CD4-positive, alpha-beta T cell treated with Interleukin-12 subunit alpha and Interleukin-12 subunit beta, for 1 hour (primary cell): Measurements from ENCODE around the gene STK35.
A peak's percentile ranks its signal among the peaks of the same experiment; 100 is the strongest.

ENCODE experiments used
- DNase-seq: peaks from one replicate; pipeline ENCODE4 v3.0.0-alpha.2; 2020

Gene STK35

DNA sequence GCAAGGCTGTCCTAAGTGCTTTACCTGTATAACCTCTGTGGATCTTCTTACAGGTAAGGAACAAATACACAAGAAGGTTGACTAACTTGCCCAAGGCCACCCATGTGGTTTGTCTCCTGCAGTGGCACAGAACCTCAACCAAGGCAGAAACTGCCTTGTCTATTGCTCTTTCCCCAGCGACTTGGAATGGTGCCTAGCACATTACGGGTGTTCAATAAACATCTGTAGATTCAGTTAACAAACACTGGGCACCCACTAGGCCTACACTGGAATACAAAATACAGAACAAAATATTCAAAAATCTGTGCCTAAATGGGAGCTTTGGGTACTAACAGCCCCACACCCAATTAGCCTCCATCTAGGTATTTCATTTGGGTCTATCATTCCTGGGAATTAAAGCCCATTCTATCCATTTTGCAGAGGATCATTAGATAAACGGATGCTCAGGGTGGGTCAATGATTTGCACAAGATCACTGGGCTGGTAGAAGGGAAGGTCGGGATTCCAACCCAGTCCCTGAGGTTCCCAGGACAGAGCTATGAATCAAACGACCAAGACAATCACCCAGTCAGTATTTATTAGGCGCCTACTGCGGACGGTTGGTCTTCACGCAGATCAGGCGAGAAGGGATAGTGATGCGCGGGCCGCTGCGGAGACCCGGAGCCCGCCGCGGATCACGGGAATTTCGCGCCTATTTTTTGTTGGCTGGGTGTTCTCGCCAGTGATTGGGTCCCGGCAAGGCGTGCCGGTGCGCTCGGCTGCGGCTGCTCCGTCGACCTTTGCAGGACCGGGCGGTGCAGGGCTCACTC is at the start of gene STK35:
Gene STK35, plus strand, starts transcription at position 771 of the 808 bp plus-strand sequence. CDS start 55 bp downstream, outside the sequence.
- DNase-seq: no peak

DNA sequence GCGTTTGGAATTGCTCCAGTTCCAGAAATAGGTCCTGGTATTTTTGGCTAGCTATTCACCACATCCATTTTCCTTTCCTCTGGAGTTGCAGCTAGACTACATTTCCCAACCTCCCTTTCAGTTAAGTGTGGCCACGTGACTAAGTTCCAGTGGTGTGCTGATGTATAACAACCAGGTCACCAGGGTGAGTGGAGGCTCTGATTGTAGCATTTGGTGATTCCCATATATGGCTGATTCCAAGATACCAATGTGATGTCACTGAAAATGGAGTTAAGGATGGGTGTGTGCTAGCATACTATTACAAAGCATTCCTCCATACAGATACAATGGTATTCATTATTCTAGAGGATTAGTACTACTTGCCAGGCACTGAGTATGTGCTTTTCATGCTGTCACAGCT is 49.7 kb upstream of the STK35 start:
- DNase-seq: no peak

DNA sequence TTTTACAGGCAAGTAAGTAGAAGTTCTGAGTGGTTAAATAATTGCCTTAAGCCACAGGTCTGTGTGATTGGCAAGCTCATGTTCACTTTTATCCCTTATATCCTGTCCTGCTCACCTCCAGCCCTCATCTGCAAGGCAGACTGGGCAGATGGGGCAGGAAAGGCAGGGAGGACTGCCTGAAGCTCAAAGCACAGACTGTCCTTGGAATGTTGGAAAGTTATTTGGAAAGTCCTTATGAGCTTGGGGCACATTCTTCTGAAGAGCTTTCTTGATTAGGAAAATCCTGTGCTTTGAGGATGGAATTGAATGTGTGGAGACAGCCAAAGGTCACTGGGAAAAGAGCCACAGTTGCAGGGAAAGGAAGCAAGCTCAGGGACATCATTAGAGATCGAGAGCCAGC is 48.9 kb upstream of the STK35 start:
- no peak for DNase-seq

DNA sequence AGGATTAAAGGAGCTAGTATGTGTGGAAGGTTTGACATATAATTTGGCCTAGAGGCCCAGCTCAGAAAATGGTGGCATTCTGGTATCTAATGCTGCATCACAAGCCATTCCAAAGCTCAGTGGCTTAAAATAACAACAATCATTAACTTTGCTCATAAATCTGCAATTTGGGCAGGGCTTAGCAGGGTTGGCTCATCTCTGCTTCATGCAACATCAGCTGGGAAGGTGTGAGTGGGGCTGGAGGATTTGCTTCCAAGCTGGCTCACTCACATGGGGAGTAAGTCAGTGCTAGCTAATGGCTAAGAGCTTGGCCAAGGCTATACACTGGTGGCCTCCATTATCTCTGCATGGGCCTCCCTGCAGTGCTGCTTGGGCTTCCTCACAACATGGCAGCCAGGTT is 48.0 kb upstream of the STK35 start:
- no peak for DNase-seq

DNA sequence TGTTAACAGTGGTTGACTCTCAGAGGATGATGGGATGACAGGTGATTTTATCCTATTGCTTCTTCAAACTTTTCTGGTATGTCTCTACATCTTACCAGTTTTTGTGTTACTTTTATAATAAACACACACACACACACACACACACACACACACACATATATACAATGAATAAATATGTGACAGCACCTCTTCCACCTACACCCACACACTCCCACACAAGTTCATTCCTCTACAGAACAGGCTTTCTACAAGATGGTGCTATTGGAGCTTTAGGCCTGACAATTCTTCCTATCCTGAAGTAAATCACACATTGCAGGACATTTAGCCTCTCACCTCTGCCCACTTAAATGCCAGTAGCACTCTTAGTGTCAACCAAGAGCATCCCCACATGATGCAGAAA is 46.7 kb upstream of the STK35 start:
- DNase-seq: no peak

DNA sequence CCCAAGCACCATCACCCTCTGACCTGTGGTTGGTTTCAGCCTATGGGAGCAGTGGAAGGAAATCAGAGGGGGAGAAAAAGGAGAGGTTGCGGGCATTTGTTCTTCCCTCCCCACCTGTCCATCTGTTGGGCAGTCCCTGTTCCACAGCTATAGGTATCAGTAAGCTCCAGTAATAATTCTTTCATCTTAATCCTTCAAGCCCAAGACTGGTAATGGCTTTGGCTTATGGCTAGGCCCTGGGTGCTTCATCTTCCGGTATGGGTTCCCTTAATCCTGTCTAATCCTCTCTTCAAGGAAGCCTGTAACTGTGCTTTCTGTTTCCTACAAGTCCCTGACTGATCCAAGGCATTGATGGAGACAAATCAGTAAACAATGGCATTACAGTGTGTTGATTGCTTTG is 42.2 kb upstream of the STK35 start:
- DNase-seq: no peak

DNA sequence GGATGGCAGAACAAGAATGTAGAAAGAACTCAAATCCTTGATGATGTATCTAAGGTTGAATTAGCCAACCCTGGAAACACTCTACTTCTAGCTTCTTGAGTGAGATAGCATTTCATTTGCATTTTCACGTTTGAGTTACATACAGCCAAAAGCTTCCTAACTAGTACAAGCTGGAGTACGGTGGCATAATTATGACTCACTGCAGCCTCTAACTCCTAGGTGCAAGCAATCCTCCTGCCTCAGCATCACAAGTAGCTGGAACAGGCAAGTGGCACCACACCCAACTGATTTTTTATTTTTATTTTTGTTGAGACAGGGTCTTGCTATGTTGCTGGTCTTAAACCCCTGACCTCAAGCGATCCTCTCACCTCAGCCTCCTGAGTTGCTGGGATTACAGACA is 36.5 kb upstream of the STK35 start:
- no peak for DNase-seq

DNA sequence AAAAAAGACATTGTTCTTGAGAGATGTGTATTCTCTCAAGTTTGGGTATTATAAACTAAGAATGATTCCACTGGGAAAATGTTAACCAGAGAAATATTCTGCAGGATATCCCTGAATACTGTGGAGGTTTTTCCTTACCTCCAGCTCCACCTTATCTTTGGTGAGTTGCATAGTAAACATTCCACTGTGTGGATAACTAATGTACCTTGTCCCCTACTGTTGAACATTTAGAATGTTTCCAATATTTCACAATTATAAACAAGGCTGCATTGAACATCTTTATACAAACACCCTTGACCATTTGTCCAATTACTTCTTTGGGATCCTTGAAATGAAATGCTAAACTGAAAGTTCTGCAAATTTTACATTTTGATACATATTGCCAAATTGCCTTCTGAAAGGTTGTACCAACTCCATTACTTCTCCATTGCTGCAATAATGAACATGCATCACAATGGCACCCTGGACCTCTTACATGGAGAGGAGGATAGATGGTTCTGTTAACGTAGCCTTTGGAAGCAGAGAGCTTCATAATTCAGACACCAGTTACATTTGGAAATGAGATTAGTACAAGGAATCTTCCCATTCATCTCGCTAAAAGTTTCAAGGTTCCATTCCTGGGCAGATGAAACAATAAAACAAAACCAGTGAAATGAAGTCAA is 35.0 kb upstream of the STK35 start:
- no peak for DNase-seq

DNA sequence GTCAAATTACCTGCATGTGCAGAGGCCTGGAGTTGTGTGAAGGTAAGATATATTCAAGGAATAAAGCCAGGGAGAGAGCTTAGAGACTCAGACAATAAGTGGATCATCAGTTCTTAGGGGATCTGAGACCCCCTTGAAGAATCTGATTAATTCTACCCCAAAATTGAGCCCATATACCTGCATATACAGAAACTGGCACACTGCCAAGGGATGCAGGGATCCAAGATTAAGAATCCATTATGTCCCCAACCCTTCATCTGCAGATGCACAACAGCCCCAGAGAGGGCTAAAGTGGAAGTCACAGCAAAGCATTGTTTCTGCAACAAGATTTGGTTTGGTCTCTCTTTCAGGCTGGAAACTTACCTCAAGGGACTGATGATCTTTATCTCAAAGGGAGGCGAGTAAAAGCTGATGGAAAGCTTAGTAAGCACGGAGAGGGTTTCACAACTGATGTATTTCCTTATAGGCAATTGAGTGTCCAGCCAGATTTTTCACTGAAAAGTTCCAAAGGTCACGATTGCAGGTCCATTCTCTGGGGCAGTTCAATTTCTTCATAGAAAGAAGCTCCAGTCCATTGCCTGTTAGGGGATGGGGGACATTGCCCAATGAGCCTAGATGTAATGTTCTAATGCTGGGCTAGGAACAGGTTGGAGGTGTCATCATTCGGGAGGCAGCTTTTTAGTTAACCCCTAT is 20.9 kb upstream of the STK35 start:
- DNase-seq: no peak

DNA sequence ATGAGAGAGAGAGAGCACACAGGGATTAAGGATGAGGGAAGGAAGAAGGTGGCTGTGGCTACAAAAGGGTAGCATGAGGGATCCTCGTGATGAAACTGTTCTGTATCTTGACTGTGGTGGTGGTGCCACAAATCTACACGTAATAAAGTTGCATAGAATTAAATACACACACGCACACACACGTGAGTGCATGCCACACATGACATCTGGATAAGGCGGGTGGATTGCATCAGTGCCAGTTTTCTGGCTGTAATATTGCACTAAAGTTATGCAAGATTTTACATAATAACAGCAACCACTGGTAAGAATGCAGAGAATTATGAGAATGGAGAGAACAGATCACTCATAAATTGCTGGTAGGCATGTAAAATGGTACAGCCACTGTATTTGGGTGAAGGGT is 16.9 kb upstream of the STK35 start:
- DNase-seq: no peak

DNA sequence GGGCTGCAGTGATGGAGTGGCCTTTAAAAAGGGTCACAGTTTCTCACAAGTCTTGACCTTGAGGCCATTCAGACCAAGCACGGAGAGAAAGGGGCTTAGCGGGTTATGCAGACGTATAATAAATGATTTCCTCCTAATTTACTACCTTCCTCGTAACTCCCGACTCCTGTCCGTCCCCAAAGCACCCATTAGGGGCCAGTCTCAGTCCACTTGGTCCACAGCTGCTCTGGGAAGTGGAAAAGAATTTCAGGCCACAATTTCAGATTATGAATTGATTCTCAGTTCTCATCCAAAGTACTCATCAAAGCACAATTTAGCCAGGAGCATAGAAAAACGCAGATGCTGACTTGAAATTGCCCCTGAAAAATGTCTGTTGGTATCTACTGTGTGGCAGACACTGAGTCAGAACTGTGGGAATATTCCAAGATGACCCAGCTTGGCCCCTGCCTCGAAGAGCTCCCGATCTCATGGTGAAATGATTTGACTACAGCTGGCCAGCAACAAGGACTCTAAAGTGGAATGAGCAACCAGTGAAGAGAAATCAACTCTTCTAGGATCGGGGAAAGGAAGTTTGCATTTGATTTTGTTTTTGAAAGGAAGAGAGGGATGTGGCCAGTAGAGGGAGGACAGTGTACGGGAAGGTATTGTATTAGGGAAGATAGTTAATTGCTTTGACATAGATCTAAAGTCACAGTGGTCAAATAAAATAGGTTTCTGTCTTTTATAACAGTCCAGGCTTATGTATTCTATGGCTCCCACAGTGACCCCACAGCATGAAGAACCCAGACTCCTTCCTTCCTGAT is 15.2 kb upstream of the STK35 start:
- no peak for DNase-seq

DNA sequence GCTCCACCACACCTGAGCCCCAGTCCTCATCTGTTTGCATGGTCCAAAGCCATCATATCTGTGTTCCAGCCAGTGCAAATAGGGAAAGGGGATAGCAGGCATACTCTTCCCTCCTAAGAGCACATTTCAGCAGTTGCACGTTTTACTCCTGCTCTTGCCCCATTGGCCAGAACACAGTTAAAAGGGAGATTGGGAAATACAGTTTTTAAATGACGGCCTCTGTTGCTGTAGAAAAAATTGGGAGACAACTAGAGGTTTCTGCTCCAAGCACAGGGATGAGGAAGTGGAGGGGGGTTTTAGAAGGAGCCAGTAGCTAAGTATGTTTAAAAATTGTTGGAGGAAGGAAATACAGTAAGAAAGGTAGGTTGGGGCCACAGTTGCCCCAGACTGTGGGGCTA is 14.6 kb upstream of the STK35 start:
- DNase-seq: no peak

DNA sequence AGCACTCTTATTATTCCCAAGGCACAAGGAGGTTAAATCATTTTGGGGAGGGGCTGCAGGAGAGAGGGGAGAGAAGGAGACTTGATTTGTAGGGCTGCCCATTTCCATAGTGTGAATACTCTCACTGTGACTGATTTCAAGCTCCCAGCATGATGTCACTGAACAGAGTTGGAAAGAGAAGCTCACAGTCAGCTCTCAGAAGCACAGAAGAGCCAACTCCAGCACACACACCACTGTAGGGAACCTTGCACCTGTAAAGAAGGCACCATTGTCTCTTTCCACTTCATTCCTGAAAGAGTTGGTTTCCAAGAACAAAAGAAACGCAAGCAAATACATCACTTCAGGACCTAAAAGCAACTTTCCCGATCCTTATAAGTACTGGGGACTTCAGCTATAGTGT is 12.7 kb upstream of the STK35 start:
- no peak for DNase-seq

DNA sequence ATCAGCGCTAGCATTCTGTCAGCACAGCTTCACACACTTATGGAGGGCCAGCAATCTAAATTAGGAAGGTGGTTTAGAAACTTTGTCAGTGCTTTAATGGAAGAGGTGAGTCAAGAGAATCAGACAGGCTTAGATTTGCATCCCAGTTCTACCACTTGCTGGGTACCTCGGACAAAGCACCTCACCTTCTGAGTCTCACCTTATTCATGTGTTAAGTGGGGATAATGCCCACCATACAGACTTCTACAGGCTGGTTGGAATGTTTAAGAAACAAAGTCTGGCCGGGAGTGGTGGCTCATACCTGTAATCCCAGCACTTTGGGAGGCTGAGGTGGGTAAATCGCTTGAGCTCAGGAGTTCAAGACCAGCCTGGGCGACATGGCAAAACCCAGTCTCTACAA is 12.2 kb upstream of the STK35 start:
- no peak for DNase-seq

DNA sequence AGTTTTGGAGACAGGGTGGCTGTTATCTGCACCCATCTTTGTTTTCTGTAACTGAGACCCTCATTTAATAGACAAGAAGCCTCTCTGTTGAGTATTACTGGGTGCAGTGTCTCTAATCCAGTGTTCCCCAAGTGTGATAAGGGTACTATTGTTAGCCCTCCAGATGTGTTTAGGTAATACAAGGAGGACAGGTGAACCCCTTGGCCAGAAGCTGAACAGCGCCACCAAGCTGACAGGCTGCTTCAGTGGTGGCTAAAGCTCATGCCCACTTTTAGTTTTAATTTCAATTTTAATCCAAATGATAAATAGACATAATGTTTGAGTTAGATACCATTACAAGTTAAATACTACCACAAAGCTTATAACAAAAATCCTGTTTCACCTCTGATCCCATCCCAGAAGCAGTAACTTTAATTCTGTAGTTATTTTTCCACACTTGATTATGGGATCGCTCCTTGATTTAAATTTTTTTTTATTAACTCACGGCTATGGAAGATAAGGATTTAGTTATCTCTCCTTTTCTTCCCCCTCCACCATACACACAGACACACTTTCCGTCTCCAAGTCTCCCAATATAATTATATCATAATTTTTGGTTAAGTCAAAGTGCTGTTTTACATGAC is 8.4 kb upstream of the STK35 start:
- DNase-seq: peak; percentile 33

DNA sequence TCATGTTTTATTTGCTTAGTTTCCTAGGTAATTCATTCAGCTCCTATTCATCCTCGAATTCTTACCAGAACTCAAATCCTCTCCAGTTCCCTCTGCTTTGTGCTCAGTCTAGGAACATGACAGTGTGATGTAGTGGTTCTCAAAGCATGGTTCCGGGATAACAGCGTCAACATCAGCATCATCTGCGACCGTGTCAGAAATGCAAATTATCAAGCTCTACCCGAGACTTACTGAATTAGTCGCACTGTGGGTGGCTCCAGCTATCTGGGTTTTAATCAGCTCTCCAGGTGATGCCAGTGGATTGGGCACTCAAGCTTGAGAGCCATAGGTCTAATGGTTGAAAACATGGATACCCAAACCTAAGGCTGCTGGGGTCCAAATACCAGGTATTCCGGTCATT is 7.7 kb upstream of the STK35 start:
- no peak for DNase-seq

DNA sequence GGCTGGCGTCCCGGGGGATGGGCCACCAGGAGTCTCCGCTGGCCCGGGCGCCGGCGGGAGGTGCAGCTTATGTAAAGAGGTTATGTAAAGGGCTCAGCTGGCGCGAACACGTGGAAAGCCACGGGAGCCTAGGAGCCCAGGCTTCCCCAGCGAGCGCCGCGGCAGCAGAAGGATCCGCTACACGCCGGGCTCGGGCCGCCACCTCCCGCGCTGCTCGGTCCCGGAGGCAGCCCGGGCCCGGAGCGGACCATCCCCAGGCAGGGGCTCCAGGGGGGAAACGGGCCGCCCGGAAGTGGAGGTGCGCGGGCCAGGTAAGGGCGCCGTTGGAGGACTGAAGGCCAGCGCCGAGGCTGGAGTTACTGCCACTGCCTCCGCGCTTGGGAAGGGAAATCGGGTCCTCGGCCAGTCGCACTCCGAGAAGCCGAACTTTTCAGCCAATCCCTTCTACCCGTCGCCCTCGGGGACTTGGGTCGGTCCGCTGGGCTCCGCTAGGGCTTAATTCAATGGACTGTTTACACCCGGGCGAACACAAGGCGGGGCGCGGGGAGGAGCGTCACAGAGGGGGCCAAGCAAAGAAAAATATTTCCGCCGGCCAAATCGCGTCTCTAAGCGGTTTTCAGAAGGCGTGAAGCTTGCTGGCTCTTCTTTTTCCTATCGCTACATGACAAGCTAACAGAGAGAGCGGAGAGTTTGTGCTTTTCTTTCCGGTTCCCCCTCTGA is 398 bp downstream of the STK35 start:
- DNase-seq: peak; percentile 92

DNA sequence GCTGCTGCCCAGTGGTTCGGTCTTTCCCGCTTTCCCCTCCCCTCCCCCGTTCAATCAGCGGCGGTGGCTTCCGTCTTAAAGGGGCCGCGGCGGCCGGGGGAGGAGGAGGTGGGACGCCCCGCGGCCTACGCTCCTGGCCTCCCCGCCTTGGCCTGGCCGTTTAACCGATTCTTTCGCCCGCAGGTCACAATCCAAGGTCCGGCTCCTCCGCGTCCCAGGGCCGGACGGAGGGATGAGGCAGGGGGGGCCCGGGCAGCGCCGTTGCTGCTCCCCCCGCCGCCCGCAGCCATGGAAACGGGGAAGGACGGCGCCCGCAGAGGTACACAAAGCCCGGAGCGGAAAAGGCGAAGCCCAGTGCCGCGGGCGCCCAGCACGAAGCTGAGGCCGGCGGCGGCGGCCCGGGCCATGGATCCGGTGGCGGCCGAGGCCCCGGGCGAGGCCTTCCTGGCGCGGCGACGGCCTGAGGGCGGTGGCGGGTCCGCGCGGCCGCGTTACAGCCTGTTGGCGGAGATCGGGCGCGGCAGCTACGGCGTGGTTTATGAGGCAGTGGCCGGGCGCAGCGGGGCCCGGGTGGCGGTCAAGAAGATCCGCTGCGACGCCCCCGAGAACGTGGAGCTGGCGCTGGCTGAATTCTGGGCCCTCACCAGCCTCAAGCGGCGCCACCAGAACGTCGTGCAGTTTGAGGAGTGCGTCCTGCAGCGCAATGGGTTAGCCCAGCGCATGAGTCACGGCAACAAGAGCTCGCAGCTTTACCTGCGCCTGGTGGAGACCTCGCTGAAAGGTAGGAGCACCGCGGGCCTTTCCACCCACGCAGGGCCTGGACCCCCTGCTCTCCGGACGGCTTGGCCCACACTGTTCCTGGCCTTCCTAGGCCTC is 1.2 kb downstream of the STK35 start:
- DNase-seq: peak; percentile 87

DNA sequence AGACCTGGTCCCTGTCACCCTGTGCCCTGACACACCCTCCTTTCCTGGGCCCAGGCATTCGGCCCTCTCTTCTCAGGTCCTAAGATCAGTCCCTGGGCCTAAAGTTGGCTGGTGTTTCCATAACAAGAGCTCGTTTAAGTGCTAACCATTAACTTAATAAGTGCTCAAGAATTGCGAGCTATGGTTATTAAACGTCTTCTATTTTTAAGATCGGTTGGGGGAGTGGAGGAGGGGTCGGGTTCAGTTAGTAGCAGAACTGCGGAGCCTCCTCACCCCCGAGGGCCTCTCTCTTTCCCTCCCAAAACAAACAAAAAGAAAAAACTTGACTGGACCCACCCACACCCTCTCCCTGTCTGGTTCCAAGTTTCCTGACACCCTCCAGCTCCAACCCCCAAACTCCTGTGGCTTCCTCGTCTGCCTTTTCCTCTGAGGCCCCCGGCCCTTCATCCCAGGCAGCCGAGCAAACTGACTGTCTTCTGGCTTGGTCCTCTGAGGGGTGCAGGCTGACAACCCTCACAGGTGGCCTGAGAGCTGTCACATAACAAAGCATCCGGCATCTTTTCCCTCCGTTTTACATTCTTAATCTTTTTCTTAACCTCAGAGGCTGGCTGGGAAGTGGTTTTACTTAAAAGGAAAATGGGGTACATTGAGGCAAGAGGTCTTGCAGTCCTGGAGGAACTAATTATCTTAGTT is 2.0 kb downstream of the STK35 start:
- no peak for DNase-seq

DNA sequence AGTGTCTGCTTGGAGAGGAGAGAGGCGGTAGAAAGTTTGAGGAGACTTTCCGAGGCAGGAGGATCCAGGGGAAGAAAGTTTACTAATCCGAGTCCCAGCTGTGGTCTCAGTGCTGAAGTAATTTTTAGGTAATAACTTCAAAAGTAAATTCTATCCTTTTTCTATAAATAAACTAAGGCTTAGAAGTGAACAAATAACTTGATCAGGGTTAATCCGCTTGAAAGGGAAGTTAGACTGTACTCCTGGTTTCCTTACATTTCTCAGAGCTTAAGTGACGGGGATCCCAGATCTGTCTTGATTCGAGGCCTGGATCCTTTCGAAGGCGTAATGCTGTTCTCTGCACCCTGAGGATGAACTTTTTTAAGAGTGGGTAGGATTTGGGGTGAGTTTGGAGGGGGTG is 2.6 kb downstream of the STK35 start:
- no peak for DNase-seq
